Uterus (tissue), 4 donors: ENCODE measurements around the gene CCDC40. TPM values are rescaled to one million over a fixed set of nuclear protein-coding genes. Genes with fewer than 3 reads are reported as not detected.

Source experiments
- DNase-seq, 2 donors: peaks; one replicate each; pipeline ENCODE4 v3.0.0-alpha.2; 2019 to 2020
- H3K27ac ChIP-seq, 2 donors: fragments of 200-600 bp; sonication (generic); 1 replicate in 1 of 2; 2 replicates in 1 of 2; pipeline ENCODE4 v1.5.1; 2016 to 2018
- H3K27me3 ChIP-seq, 2 donors: fragments of 200-600 bp; sonication (generic); one replicate each; pipeline ENCODE4 v1.5.1; 2018 to 2019; ENCODE audit warnings: control low read depth in 1 of 2
- H3K36me3 ChIP-seq, 2 donors: fragments of 200-600 bp; sonication (generic); one replicate each; pipeline ENCODE4 v1.5.1; 2019; ENCODE audit warnings: control low read depth in 1 of 2
- H3K4me1 ChIP-seq, 2 donors: fragments of 200-600 bp; sonication (generic); one replicate each; pipeline ENCODE4 v1.5.1; 2018 to 2019; ENCODE audit warnings: control low read depth in 1 of 2
- H3K4me3 ChIP-seq, 2 donors: fragments of 200-600 bp; sonication (generic); 1 replicate in 1 of 2; 2 replicates in 1 of 2; pipeline ENCODE4 v1.5.1; 2018 to 2019; ENCODE audit warnings: mild to moderate bottlenecking in 1 of 2
- H3K9me3 ChIP-seq, 2 donors: fragments of 200-600 bp; sonication (generic); one replicate each; pipeline ENCODE4 v1.5.1; 2019; ENCODE audit warnings: control low read depth in 1 of 2
- POLR2A ChIP-seq, 2 donors: fragments of 450-650 bp; IDR thresholded peaks; one replicate each; pipeline ENCODE4 v1.6.1; 2016; ENCODE audit warnings: antibody characterized with exemption in 2 of 2, mild to moderate bottlenecking in 1 of 2, moderate library complexity in 1 of 2
- intact Hi-C: fragments of 100-400 bp; cut with DNase I; formaldehyde crosslinking; loops from one replicate; pipeline ENCODE4 v1.15.1; 2023; ENCODE audit warnings: low total_unique reads
- total RNA-seq, 4 donors: library from RNA; depleted of rRNA in 3 of 4; stranded (reverse); fragments of >200 nt in 3 of 4; gene quantifications; one replicate each; pipeline versions ENCODE4 v1.1.0 to v1.2.4, GENCODE V29; 2014 to 2023
- TF ChIP-seq, protein P1 (sequence below), 4 experiments: fragments of 200-600 bp in 2 of 4; fragments of 450-650 bp in 2 of 4; sonication (generic) in 2 of 4; IDR thresholded peaks; one replicate each; pipeline ENCODE4 v1.5.1; 2016 to 2019; ENCODE audit warnings: antibody characterized with exemption in 4 of 4, mild to moderate bottlenecking in 2 of 4, moderate library complexity in 1 of 4
- donor health status: DM: yes; HTN: yes; CAD: no.

CCDC40 gene
- total RNA-seq, 4 donors from 2014 or later, result 0.88 to 16.6 (median 4.8) TPM

DNA sequence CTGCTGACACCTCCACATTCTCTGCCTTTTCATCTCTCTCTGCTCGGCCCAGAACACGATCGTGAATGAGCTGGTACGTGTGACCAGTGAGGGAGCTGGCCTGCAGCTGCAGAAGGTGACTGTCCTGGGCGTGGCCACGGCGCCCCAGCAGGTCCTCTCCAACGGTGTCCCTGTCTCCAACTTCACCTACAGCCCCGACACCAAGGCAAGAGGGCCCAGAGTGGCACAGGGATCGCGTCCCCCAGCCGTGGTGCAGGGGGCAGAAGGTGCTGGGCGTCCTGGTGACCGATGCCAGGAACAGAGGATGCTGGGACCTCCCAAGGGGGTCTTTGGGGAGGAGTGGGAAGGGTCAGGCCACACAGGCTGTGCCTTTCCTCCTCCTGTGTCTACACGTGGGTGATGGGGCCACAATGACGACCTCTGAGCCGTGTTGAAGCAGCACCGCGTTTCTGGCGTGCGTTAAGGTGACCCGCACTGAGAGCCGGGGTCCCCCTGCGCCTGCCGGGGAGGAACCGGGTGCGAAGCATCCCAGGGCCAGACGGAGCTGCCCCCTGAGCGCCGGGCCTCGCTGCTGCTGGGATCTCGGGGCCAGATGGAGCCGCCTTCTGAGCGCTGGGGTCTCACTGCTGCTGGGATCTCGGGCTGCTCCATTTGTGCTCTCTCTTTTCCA is 82.3 kb downstream of the CCDC40 start:
- Histone ChIP-seq H3K36me3 (no peaks in the 10 kb centered on the region), H3K4me3 (no peak overlapping the region), H3K4me1 (no peaks in the 10 kb centered on the region), H3K9me3 (no peaks in the 10 kb centered on the region), H3K27ac (no peak overlapping the region), H3K27me3 (no peaks in the 10 kb centered on the region)
- intact Hi-C loops, result no loop called here
- TF ChIP-seq, protein P1, sequence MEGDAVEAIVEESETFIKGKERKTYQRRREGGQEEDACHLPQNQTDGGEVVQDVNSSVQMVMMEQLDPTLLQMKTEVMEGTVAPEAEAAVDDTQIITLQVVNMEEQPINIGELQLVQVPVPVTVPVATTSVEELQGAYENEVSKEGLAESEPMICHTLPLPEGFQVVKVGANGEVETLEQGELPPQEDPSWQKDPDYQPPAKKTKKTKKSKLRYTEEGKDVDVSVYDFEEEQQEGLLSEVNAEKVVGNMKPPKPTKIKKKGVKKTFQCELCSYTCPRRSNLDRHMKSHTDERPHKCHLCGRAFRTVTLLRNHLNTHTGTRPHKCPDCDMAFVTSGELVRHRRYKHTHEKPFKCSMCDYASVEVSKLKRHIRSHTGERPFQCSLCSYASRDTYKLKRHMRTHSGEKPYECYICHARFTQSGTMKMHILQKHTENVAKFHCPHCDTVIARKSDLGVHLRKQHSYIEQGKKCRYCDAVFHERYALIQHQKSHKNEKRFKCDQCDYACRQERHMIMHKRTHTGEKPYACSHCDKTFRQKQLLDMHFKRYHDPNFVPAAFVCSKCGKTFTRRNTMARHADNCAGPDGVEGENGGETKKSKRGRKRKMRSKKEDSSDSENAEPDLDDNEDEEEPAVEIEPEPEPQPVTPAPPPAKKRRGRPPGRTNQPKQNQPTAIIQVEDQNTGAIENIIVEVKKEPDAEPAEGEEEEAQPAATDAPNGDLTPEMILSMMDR (IDR thresholded peaks at IDR 0.05), result no peak
- TF ChIP-seq POLR2A (IDR thresholded peaks at IDR 0.05), result no peak
- DNase-seq, result no peak

DNA sequence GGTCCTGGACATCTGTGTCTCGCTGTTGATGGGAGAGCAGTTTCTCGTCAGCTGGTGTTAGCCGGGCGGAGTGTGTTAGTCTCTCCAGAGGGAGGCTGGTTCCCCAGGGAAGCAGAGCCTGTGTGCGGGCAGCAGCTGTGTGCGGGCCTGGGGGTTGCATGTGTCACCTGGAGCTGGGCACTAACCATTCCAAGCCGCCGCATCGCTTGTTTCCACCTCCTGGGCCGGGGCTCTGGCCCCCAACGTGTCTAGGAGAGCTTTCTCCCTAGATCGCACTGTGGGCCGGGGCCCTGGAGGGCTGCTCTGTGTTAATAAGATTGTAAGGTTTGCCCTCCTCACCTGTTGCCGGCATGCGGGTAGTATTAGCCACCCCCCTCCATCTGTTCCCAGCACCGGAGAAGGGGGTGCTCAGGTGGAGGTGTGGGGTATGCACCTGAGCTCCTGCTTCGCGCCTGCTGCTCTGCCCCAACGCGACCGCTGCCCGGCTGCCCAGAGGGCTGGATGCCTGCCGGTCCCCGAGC is 82.9 kb downstream of the CCDC40 start:
- no peak for TF ChIP-seq POLR2A (IDR thresholded peaks at IDR 0.05)
- TF ChIP-seq, protein P1 (IDR thresholded peaks at IDR 0.05), result no peak
- Histone ChIP-seq H3K27ac (no peak overlapping the region), H3K9me3 (no peaks in the 10 kb centered on the region), H3K4me1 (no peaks in the 10 kb centered on the region), H3K27me3 (no peaks in the 10 kb centered on the region), H3K4me3 (no peak overlapping the region), H3K36me3 (no peaks in the 10 kb centered on the region)
- intact Hi-C loops, result no loop called here
- no peak for DNase-seq

DNA sequence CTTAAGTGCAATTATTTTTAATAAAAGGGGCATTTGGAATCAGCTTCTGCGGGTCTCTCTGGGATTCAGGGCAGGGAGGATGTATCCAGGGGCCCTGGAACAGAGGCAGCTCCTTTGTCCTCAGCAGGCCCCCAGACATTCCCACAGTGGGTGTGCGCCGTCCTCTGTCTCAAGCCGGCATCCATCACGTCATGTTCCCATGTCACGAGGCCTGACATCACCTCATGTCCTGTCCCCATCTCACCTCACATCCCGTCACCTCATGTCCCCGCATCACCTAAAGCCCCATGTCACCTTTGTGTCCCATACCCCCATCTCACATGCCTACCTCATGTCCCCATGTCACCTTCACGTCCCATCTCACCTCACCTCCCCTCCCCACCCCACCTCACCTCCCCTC is 83.4 kb downstream of the CCDC40 start:
- intact Hi-C loops, result no loop called here
- DNase-seq, result no peak
- Histone ChIP-seq H3K27ac (no peak overlapping the region), H3K4me3 (no peak overlapping the region), H3K36me3 (no peaks in the 10 kb centered on the region), H3K27me3 (no peaks in the 10 kb centered on the region), H3K9me3 (no peaks in the 10 kb centered on the region), H3K4me1 (no peaks in the 10 kb centered on the region)
- TF ChIP-seq, protein P1 (IDR thresholded peaks at IDR 0.05), result no peak

DNA sequence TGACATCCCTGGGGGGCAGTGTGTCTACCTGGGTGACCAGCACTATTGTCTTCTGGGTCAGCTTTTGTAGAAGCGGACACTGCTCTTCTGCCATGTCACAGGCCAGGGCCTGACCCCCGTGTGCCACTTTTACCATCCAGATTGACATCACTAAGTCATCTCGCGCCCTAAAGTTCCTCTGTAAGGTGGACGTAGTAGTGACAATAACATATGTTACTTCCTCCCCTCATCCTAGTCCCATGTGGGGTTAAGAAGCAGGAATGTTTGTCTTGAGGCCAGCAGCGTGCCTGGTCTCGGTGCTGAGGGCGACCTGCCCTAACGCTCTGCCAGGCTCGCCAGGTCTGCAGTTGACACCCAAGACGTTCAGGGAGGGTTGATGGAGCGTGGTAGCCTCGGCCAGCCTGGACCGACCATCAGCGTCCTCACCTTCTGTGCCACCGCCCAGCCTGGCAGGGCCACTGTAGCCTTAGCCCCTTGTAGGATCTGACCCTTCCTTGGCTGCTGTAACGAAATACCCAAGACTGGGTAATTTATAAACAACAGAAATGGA is 85.7 kb downstream of the CCDC40 start:
- intact Hi-C loops, result no loop called here
- H3K27ac ChIP-seq, result no peak overlapping the region

More for the DNA sequence above, 85.7 kb downstream of the CCDC40 start:
- no peak for DNase-seq
- H3K27me3 ChIP-seq, result no peaks in the 10 kb centered on the region
- H3K9me3 ChIP-seq, result no peaks in the 10 kb centered on the region
- no peak for TF ChIP-seq POLR2A (IDR thresholded peaks at IDR 0.05)
- TF ChIP-seq, protein P1 (IDR thresholded peaks at IDR 0.05), result no peak
- H3K4me1 ChIP-seq, result no peaks in the 10 kb centered on the region
- no peak overlapping the region for H3K4me3 ChIP-seq
- no peaks in the 10 kb centered on the region for H3K36me3 ChIP-seq
